A549 (cell line): ENCODE measurements around the gene KRT72. TPM values are rescaled to one million over a fixed set of nuclear protein-coding genes. Genes with fewer than 3 reads are reported as not detected.

ENCODE experiments used
- ATAC-seq, 2 experiments: fragments of 200-7000 bp in 1 of 2; fragments of >200 bp in 1 of 2; cut with Nextera tagmentation in 1 of 2; cut with Tn5 transposase in 1 of 2; 3 replicates each; pipeline versions ENCODE4 v1.8.0 to v1.9.1; 2018 to 2020; ENCODE audit warnings: mild to moderate bottlenecking in 1 of 2, moderate library complexity in 1 of 2
- CTCF ChIA-PET: fragments of 300-600 bp; sonication (Branson Sonifier 250); formaldehyde crosslinking; extraction: SDS; loops from one replicate; lab custom pipeline; 2021; ENCODE audit warnings: antibody characterized with exemption, inconsistent platforms; lab: Yijun Ruan, JAX
- POLR2A ChIA-PET: fragments of 350-600 bp; formaldehyde crosslinking; extraction: SDS; loops from one replicate; lab custom pipeline; 2021; ENCODE audit warnings: antibody characterized with exemption, inconsistent platforms; lab: Yijun Ruan, JAX
- DNase-seq, 2 experiments: peaks; one replicate each; pipeline versions ENCODE4 v3.0.0 to v3.0.0-alpha.2; 2011 to 2016; ENCODE audit warnings: low read depth in 1 of 2, low spot score in 1 of 2
- FAIRE-seq: peaks from 2 replicates; lab custom pipeline; 2011; peaks lifted over from hg19 to GRCh38; lab: Jason Lieb, UNC
- H3K27ac ChIP-seq, 2 experiments: fragments of >200 bp; sonication (Bioruptor Twin); formaldehyde crosslinking; 3 replicates each; pipeline ENCODE4 v1.5.1; 2016 to 2017
- H3K4me1 ChIP-seq: fragments of >200 bp; sonication (Bioruptor Twin); formaldehyde crosslinking; 3 replicates; pipeline ENCODE4 v1.6.1; 2016
- H3K4me2 ChIP-seq: fragments of >200 bp; sonication (Bioruptor Twin); formaldehyde crosslinking; 3 replicates; pipeline ENCODE4 v1.6.1; 2016
- H3K4me3 ChIP-seq: fragments of >200 bp; sonication (Bioruptor Twin); formaldehyde crosslinking; 3 replicates; pipeline ENCODE4 v1.5.1; 2016
- H3K9me3 ChIP-seq: fragments of >200 bp; sonication (Bioruptor Twin); formaldehyde crosslinking; 3 replicates; pipeline ENCODE4 v1.6.1; 2016
- BHLHE40 ChIP-seq: IDR thresholded peaks from 2 replicates; pipeline ENCODE4 v1.6.1; 2012; ENCODE audit warnings: low read depth, low read length, inconsistent platforms
- CBX8 ChIP-seq: fragments of 200-600 bp; sonication (generic); IDR thresholded peaks from 2 replicates; pipeline ENCODE4 v1.6.1; 2016
- CEBPB ChIP-seq, 2 experiments: fragments of >200 bp in 1 of 2; sonication (Bioruptor Twin) in 1 of 2; formaldehyde crosslinking in 1 of 2; IDR thresholded peaks; 2 replicates each; pipeline ENCODE4 v1.6.1; 2012 to 2016
- CHD2 ChIP-seq: fragments of 150-350 bp; IDR thresholded peaks from 2 replicates; pipeline ENCODE4 v1.6.1; 2014; ENCODE audit warnings: low read length; ENCODE audit not compliant: partially characterized antibody
- CTCF ChIP-seq: fragments of >200 bp; sonication (Bioruptor Twin); formaldehyde crosslinking; IDR thresholded peaks from 3 replicates; pipeline ENCODE4 v1.5.1; 2016
- EHMT2 ChIP-seq: fragments of 200-600 bp; sonication (generic); IDR thresholded peaks from 2 replicates; pipeline ENCODE4 v1.6.1; 2016; ENCODE audit warnings: antibody characterized with exemption, low read depth, mild to moderate bottlenecking, moderate library complexity
- ELK1 ChIP-seq: fragments of 150-350 bp; IDR thresholded peaks from 2 replicates; pipeline ENCODE4 v1.6.1; 2014; ENCODE audit warnings: low read depth, mild to moderate bottlenecking, low read length
- FOSL2 ChIP-seq, 2 experiments: fragments of 450-650 bp in 1 of 2; fragments of >200 bp in 1 of 2; sonication (Bioruptor Twin) in 1 of 2; formaldehyde crosslinking; IDR thresholded peaks; 2 replicates each; pipeline versions ENCODE4 v1.5.0 to v1.6.1; 2016 to 2020; ENCODE audit warnings: mild to moderate bottlenecking in 1 of 2, moderate library complexity in 1 of 2
- HMGXB4 ChIP-seq: fragments of 250-450 bp; sonication (Bioruptor Pico); IDR thresholded peaks from 2 replicates; pipeline ENCODE4 v1.5.0; 2021; ENCODE audit warnings: mild to moderate bottlenecking, moderate library complexity, borderline replicate concordance
- JUN ChIP-seq, 2 experiments: fragments of >200 bp; sonication (Bioruptor Twin); formaldehyde crosslinking; IDR thresholded peaks; 2 replicates in 1 of 2; 3 replicates in 1 of 2; pipeline ENCODE4 v1.6.1; 2016 to 2017
- JUNB ChIP-seq: fragments of >200 bp; sonication (Bioruptor Twin); formaldehyde crosslinking; IDR thresholded peaks from 2 replicates; pipeline ENCODE4 v1.6.1; 2016
- MAFK ChIP-seq: fragments of 450-650 bp; IDR thresholded peaks from 2 replicates; pipeline ENCODE4 v1.6.1; 2014; ENCODE audit not compliant: partially characterized antibody
- PBX3 ChIP-seq: IDR thresholded peaks from 2 replicates; pipeline ENCODE4 v1.6.1; 2012
- POLR2A ChIP-seq: IDR thresholded peaks from 2 replicates; pipeline ENCODE4 v1.6.1; 2012; ENCODE audit warnings: mild to moderate bottlenecking, low read length
- RARB ChIP-seq: fragments of 250-450 bp; sonication (Bioruptor Pico); IDR thresholded peaks from 2 replicates; pipeline ENCODE4 v1.8.0; 2021; ENCODE audit warnings: mild to moderate bottlenecking, moderate library complexity
- RCOR1 ChIP-seq: fragments of 150-350 bp; IDR thresholded peaks from 2 replicates; pipeline ENCODE4 v1.6.1; 2014; ENCODE audit warnings: antibody characterized with exemption, low read length, low read depth
- SREBF2 ChIP-seq: fragments of 450-650 bp; IDR thresholded peaks from 2 replicates; pipeline ENCODE4 v1.6.1; 2014; ENCODE audit warnings: mild to moderate bottlenecking, moderate library complexity
- TFCP2L1 ChIP-seq: fragments of 250-450 bp; sonication (Bioruptor Pico); IDR thresholded peaks from 2 replicates; pipeline ENCODE4 v1.5.0; 2021; ENCODE audit warnings: mild to moderate bottlenecking
- TP53 ChIP-seq: fragments of 250-450 bp; sonication (Bioruptor Pico); IDR thresholded peaks from 2 replicates; pipeline ENCODE4 v1.5.0; 2021; ENCODE audit warnings: mild to moderate bottlenecking, moderate library complexity
- ZSCAN20 ChIP-seq: fragments of 250-450 bp; sonication (Bioruptor Pico); IDR thresholded peaks from 2 replicates; pipeline ENCODE4 v1.8.0; 2022; ENCODE audit warnings: mild to moderate bottlenecking, moderate library complexity
- WGBS: methylation state at CpG from one replicate; pipeline ENCODE4 v1.1.6; 2017; ENCODE audit errors: missing lambda C conversion rate; 5-methylcytosine and 5-hydroxymethylcytosine counted together
- polyA plus RNA-seq, 4 experiments: library from polyadenylated mRNA; depleted of rRNA in 3 of 4; stranded (reverse); fragments of >200 nt; fragmentation: RNase III in 1 of 4; extraction: RNeasy Plus Mini Kit Qiagen cat#74134 plus additional on column Dnase treatment in 1 of 4; gene quantifications; 2 replicates in 3 of 4; 3 replicates in 1 of 4; pipeline ENCODE4 v1.2.3, GENCODE V29; 2011 to 2017
- TF ChIP-seq, protein P1 (sequence below): fragments of >200 bp; sonication (Bioruptor Twin); formaldehyde crosslinking; IDR thresholded peaks from 3 replicates; pipeline ENCODE4 v1.6.1; 2016
- TF ChIP-seq, protein P2 (sequence below): fragments of 250-450 bp; sonication (Bioruptor Pico); IDR thresholded peaks from 2 replicates; pipeline ENCODE4 v1.5.0; 2020; ENCODE audit warnings: low read depth, mild to moderate bottlenecking, moderate library complexity
- TF ChIP-seq, protein P3 (sequence below): fragments of 450-650 bp; IDR thresholded peaks from 2 replicates; pipeline ENCODE4 v1.6.1; 2014; ENCODE audit warnings: antibody characterized with exemption

KRT72 gene
- polyA plus RNA-seq, 2 of the 4 experiments (the other 2 are of a cell fraction), result not detected

GRCh38 chr12:52646613-52647012 is 45.4 kb upstream of the KRT72 start:
- WGBS, result 77% methylated on average over 12 of the region's 12 CpGs
- FAIRE-seq, result no peak
- POLR2A ChIA-PET, result no interaction called here
- TF ChIP-seq BHLHE40, result no peak
- TF ChIP-seq, protein P1, sequence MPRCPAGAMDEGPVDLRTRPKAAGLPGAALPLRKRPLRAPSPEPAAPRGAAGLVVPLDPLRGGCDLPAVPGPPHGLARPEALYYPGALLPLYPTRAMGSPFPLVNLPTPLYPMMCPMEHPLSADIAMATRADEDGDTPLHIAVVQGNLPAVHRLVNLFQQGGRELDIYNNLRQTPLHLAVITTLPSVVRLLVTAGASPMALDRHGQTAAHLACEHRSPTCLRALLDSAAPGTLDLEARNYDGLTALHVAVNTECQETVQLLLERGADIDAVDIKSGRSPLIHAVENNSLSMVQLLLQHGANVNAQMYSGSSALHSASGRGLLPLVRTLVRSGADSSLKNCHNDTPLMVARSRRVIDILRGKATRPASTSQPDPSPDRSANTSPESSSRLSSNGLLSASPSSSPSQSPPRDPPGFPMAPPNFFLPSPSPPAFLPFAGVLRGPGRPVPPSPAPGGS, result no peak
- TF ChIP-seq CBX8, result no peak
- no peak for TF ChIP-seq JUNB
- no peak for TF ChIP-seq JUN (IDR thresholded peaks at IDR 0.05)
- TF ChIP-seq SREBF2, result no peak
- TF ChIP-seq POLR2A, result no peak
- no peak for TF ChIP-seq CEBPB (IDR thresholded peaks at IDR 0.05)
- TF ChIP-seq PBX3, result no peak
- no peak for TF ChIP-seq HMGXB4 (CRISPR knock-in tag)
- TF ChIP-seq, all 56 proteins: peak for 0
- H3K4me3 ChIP-seq, result no peak overlapping the region
- no peaks in the 10 kb centered on the region for H3K4me1 ChIP-seq
- H3K27ac ChIP-seq, result no peak overlapping the region
- no peak overlapping the region for H3K4me2 ChIP-seq
- DNase-seq (no peak), ATAC-seq (no peak)
- CTCF ChIA-PET, result no interaction called here
- H3K9me3 ChIP-seq, result no peaks in the 10 kb centered on the region

DNA sequence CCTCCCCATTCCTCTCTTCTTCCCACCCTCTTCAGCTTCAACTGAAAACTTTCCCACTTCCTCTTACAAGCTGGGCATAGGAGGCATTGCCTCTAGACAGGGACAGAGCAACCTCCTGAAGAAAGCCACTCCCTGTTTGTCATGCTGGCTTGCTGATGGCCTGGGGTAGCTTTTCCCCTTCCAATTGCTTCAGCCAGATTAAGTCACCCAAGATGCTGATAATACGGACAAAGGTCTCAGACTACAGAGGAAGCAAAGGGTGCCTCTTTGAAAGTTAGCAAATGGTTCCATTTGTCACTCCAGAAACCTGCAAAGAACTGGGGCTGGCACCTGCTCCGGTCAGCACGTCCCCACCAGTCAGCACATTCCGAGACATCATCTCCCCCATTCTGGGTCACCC is 44.7 kb upstream of the KRT72 start:
- H3K4me3 ChIP-seq, result no peak overlapping the region
- DNase-seq, result no peak

More for the DNA sequence above, 44.7 kb upstream of the KRT72 start:
- ATAC-seq, result no peak
- ChIA-PET CTCF (interaction anchor here (0.9 kb wide), 1 partner anchor 11 kb away, joined by 3 read pairs; no protein-coding TSS in a partner anchor), POLR2A (no interaction called here)
- WGBS, result 72% methylated on average over 4 of the region's 4 CpGs
- H3K4me2 ChIP-seq, result no peak overlapping the region
- H3K9me3 ChIP-seq, result no peaks in the 10 kb centered on the region
- no peak for TF ChIP-seq MAFK
- TF ChIP-seq TP53 (CRISPR knock-in tag), result no peak
- TF ChIP-seq JUNB, result no peak
- TF ChIP-seq CEBPB (IDR thresholded peaks at IDR 0.05), result no peak
- TF ChIP-seq, protein P2, sequence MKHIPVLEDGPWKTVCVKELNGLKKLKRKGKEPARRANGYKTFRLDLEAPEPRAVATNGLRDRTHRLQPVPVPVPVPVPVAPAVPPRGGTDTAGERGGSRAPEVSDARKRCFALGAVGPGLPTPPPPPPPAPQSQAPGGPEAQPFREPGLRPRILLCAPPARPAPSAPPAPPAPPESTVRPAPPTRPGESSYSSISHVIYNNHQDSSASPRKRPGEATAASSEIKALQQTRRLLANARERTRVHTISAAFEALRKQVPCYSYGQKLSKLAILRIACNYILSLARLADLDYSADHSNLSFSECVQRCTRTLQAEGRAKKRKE, result no peak
- no peak for TF ChIP-seq RARB (CRISPR knock-in tag)
- TF ChIP-seq CHD2, result no peak
- no peak for TF ChIP-seq FOSL2 (IDR thresholded peaks at IDR 0.05)
- TF ChIP-seq FOSL2 (CRISPR knock-in tag; IDR thresholded peaks at IDR 0.05), result no peak
- TF ChIP-seq, protein P1, result no peak
- no peak for TF ChIP-seq ZSCAN20
- no peak for TF ChIP-seq ELK1
- TF ChIP-seq TFCP2L1 (CRISPR knock-in tag), result no peak
- TF ChIP-seq, protein P3, sequence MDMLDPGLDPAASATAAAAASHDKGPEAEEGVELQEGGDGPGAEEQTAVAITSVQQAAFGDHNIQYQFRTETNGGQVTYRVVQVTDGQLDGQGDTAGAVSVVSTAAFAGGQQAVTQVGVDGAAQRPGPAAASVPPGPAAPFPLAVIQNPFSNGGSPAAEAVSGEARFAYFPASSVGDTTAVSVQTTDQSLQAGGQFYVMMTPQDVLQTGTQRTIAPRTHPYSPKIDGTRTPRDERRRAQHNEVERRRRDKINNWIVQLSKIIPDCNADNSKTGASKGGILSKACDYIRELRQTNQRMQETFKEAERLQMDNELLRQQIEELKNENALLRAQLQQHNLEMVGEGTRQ, result no peak
- TF ChIP-seq EHMT2, result no peak
- TF ChIP-seq CTCF, result no peak
- no peak for TF ChIP-seq RCOR1
- H3K4me1 ChIP-seq, result no peaks in the 10 kb centered on the region
- no peak for FAIRE-seq
- no peak overlapping the region for H3K27ac ChIP-seq
